IPS DF 4.7 (cell line): ENCODE results near the gene PLEKHH1.

Experiments used
- DNase-seq: peaks from one replicate; pipeline ENCODE4 v3.0.0-alpha.2; 2013; ENCODE audit warnings: low spot score; ENCODE audit errors: extremely low read depth

The PLEKHH1 gene

DNA sequence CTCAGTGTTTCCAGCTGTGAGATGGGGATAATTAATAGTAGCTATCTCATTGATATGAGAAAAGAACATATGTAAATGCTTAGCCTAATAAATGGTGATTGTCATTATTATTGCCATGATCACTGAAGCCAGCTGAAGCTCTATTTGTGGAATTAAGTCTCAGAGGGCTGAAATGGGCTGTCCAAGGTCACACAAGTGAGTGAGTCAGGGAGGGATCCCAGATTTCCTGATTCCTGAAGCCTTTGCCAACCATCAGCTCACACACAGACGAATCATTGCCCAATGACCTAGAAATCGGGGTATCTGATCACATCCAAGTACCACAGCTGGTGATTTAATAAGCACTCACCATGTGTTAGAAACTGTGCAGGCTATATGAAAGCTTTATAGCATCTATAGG, 23.0 kb upstream of the PLEKHH1 start:
- no peak for DNase-seq

DNA sequence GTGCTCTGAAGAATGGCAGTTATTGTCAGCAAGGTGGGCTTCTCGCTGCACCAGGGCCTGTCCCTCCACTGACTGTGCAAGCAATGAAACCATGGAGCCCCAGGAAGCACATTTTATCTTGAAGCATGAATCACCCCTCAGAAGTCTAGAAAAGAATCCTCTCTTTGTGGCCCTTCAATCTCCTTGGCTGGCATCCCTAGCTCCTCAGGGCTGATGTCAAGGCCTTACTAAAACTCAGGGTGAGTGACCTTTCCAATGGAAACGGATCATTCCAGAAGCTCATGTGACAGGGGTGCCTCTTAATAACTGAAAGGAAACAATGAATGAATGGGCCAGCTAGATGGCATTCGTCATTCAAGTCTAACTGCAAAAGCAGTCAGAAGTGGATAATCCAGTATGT, 22.3 kb upstream of the PLEKHH1 start:
- no peak for DNase-seq

DNA sequence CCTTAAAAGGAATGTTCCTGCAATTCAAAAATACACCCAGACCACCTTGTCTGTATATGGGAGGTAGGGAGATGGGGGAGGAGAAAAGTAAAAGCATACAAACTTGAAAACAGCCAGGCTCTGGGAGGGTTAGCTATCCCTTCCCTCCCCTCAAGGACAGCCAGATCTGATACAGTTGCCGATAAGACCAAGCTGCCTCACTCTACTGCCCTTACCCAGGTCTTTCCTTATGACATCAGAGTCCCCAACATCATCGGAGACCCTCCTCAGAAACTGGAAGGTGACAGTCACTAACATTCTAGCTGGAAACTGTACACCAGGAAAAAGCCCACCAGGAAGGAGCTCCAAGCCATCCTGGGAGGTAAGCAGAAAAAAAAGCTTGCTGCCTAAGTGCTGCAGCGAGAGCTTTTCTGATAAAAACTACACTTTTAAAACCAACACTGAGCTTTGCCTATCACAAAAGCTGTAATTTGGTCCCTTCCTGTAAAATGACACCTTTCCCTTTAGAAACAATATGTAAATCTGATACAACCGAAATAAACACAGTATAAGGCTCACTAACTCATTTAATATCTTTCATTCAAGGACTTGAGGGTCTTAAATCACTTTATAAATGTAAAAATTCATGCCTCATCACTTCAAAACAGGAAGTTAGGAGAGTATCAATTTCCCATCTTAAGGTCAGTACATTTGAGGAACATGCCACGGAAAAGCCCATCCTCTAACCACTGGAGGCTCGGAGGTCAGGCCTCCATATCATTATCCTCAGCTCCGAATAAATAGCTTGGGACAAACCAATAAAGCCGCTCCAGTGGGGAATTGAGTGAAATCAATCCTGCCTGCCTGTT, 20.4 kb upstream of the PLEKHH1 start:
- no peak for DNase-seq

DNA sequence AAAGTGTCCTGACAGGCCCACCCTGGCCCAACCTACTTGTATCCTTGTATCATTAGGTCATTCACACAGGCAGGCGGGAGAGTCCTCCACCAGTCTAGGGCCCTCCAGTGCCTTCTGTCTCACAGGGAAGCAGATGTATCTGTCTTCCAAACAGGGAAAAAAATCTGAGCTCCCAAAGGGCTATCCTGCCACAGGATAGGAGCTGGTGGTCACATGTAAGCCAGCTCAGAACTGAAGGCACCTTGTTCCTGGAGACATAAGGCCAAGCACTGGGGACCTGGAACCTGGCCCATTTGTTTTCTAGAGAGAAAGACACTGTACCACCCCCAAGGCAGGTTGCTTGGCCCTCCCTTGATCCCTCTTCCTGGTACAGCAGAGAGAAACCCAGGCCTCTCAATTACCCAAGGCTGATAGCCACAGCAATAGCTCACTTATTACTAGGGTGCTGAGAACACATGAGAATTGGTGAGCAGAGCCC, 19.4 kb upstream of the PLEKHH1 start:
- no peak for DNase-seq

DNA sequence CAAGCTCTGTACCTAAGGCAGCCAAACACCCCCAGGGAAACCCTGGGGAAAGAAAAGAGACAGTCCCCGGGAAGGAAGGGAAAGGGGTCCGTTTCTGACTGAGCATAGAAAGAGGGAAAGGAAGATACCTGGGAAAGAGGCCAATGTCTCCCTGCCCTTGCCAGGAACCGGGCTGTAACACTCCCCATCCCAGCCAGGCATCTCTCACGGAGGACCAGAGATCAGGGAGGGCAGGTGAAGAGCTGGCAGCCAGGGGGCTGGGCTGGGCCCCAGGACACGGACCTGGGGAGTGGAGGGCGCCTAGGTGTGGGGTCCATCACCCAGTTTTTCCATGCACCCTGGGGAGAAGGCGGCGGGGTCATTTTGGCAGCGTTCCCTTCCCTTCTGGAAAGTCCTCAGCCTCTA, 18.9 kb upstream of the PLEKHH1 start:
- no peak for DNase-seq

DNA sequence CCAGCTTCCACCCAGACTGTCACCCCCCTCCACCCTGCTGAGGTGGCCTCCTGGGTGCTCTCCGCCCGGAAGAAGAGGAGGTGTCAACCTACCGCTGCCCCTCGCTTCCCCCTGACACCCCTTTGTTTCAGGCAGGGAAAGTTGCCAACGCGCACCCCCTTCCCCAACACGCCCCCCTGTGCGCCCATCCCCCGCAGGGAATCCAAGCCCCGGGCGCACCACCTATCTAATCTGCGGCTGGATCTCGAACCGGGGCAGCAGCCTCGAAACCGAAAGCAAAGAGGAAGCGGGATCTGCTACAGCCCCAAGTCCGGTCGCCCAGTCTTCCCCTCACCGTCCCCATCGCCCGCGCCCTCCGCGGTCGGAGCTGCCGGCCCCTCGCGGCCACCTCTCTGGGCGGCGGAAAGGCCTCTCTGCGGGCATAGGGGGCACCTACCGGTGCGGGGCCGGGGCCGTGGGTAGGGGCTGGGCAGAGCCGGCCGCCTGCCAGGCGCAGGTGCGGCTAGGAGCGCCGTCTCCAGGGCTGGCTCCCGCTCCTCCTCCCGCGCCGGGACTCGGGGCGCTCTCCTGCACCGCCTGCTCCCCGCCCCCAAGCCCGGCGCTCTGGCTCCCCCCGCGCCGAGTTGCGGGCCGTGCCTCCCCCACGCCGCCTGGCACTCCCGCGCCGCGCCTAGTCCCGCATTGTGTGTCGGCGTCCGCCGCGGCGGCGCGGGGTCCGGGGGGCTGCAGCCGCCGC, 18.3 kb upstream of the PLEKHH1 start:
- DNase-seq, result no peak

DNA sequence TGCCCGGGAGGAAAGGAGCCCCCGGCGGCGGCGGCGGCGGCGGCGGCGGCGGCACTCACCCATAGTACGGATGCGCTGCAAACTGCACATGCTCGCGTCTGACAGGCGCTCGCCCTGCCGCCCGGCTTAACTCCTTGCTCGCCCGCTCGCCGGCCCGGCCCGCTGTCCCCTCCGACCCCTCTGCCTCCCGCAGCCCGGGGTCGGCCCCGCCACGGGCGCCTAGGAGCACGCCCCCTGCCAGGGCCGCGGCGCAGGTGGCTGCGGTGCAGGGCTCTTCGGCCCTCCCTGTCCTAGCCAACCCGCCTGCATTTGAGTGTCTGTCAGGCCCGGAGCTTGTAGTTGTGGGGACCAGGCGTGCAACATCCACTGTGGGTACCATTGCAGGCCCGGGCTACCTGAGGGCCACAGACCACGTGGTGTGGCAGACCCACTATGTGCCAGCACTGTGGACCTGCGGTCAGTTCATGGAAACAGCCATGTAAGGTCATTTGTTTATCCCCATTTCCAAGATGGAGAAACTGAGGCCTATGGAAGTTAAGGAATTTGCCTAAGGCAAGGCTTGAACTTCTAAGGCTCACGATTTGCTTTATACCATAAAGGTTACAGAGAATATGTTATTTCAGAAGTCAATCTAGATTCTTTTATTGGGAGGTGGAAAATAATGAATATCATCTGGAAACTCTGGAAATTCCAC, 17.6 kb upstream of the PLEKHH1 start:
- DNase-seq, result no peak

DNA sequence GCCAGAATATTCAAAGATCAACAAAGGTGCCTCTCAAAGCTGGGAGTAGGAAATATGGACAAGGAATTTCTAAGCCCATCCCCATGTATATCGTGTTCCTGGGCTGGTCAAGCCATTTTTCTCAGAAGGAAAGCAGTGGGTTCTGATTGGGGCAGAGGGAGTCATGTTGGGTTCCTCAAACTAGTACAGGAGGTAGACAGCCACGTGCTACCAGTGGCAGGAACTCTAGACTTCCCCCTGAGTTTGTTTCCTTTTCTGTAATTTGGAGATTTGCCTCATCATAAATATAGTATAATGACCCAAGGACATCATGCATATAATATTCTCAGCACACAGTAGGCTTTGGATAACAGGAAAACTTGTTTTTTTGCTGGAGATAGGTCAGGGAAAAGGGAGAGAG, 16.4 kb upstream of the PLEKHH1 start:
- DNase-seq, result no peak

DNA sequence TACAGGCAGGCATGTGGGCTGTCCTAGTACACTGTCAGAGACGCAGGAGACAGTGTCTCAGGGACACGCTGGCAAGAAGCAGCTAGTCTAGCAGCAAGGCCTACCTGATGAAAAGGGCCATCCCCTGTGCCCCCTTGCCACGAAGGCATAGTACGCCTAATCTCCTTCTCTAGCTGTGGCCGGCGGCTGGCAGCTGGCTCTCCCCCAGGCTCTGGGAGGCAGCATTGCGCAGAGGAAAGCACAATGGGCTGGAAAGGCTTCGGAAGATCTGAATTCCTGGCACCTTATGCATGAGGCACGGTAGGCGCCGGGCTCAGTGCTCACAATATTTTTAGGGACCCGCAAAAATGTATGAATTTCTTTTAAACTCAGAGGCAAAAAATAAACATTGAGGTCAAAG, 16.0 kb upstream of the PLEKHH1 start:
- DNase-seq, result no peak

DNA sequence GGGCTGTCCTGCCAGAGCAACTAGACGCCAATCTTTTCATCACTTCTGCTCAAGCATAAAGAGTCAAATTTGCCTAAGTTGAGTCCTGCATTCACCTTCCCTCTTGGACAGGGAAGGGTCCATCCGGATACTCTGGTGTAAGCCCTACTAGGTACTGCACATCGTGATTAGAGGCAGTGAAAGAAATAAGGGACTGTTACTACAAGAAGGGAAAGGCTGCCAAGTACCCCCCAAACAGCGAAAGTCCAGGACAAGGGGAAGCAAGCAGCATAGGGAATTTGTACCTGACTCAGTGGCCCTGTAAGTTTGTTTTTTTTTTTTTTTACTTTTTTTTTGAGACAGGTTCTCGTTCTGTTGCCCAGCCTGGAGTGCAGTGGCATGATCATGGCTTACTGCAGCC, 13.7 kb upstream of the PLEKHH1 start:
- DNase-seq, result no peak

DNA sequence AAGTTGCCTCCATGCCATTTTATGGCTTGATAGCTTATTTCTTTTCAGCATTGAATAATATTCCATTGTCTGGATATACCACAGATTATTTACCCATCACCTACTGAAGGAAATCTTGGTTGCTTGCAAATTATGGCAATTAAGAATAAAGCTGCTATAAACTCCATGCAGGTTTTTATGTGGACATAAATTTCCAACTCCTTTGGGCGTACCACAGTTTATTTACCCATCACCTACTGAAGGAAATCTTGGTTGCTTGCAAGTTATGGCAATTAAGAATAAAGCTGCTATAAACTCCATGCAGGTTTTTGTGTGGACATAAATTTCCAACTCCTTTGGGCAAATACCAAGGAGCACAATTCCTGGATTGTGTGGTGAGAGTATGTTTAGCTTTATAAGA, 12.6 kb upstream of the PLEKHH1 start:
- no peak for DNase-seq

DNA sequence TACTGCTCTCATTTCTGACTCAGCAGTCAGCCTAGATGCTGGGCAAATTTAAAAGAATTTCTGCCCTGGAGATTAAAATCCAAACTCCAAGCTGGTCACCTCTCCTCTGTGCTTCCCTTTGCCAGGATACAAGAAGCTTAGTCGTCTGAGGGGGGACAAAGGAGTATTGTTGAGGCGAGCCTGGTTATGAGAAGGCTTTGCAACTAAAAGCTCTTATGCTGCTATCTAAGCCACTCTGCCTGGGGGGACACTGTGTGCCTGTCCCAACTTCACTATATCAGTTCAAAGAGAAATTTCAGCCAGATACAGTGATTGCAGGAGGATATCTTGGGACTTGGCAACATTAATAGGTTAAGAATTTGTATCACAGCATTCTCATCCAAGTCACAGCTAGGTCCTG, 10.8 kb upstream of the PLEKHH1 start:
- no peak for DNase-seq

DNA sequence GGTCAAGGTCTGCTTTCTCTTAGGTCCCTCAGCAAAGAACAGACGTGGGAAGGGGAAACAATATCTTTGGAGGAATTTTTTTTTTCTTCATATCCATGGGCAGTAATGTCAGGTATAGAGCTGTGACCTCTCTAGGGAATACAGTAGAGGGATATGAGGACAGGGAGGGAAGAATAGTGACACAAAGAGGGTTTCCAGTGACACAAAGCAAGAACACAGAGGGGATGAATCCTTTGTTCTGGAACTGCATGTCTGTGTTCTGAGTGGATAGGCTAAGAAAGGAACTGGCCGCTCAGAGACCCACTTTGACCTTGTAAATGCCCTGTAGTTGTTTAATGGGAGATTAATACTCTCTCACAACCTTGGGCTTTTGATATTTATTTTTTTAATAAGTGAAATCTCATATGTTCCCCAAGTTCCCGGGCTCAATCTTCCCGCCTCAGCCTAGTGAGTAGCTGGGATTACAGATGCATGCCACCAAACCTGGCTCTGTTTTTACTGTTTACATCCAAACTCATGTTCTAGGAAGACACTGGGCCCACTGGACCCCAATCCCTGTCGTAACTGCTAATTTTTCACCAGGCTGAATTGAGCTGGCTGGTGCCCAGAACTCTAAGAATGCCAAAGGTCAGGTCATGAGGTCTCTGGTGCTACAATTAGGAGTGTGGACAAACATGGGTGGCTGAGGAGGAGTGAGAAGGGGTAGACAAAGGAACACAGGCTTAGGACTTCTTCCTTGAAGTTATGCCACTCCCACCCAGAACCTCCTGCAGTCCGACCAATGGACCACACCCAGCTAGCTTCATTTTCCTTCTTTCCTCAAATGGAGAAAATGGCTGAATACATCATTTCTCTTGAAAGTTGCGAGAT, 9.1 kb upstream of the PLEKHH1 start:
- no peak for DNase-seq

DNA sequence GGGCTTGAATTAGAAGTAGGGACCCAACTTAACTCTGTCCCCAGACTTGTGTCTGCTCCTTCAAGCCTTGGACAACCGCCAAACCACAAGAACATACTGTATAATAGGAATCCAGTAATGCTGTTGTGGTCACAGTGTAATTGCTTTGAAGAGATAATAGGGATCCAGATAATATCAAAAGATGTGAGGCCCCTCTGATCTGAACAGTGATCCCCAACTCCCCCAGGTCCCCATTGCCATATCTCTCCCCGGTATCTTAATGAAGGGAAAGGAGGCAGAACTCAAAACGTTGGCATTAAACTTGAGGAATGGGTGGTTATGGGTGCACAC, 8.5 kb upstream of the PLEKHH1 start:
- no peak for DNase-seq

DNA sequence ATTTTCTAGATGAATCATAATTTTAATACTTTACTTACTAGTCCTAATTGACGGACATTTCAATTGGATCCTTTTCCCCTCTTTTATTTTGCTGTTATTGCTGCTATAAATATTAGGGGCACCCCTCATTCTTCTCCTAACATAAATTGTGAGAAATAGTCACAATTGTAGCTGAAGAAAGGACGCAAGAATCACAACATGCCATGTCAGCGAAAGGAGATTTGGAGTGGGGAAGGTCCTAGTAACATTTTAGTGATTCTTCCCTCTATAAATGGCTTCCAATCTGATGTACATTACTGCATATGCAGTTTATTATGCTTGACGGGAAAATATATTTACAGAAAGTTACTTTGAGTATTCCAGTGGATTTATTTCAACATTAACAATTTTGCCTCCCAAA, 7.7 kb upstream of the PLEKHH1 start:
- DNase-seq, result no peak

DNA sequence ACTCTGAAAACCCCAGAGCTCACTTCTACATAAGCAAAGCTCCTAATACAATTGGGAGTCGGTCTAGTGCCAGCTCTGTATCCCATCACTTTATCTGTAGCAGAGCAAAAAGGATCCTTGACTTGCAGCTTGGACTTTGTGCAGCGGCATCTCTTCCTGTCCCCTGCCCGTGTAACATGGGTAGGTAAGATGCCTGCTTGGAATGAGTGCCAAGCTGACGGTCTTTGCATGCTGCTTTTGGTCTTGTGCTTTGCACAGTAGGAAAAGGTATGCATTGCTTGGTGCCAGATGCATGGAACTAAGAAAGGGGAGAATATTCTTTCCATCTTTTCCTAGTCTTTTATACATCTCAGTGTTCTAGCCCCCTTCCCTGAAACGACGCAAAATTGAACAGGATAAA, 6.9 kb upstream of the PLEKHH1 start:
- no peak for DNase-seq

DNA sequence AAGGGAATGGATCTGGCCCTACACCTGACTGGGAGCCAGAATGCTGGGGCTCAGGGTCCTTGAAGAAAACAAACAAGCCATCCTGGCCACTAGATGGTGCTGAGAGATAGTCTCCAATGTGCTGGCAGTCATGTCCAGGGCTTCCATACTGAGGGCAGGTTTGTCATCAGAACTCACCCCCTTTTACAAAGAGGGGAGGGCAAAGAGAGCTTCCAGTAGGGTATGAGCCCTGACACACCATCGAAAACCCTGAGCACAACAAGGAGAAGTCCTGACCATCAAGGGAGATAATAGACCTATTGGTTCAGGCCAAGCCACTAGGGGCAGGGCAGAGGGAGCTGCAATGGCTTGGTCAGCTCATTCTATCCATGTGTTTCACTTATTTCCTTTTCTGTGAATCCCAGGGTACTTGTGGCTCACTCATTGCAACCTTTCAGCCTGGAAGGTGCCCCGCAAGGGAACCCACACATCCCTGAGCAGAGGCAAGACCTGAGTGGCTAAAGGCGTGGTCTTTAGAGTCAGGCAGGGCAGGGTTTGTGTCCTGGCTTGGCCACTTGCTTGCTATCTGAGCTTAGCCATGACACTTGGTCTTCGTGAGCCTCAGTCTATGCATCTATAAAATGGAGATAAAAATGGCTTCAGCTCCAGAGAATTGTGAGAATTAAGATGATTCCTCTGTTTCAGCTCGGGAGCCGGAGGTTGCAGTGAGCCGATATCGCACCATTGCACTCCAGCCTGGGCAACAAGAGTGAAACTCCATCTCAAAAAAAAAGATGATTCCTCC, 6.2 kb upstream of the PLEKHH1 start:
- DNase-seq, result peak; percentile 82

DNA sequence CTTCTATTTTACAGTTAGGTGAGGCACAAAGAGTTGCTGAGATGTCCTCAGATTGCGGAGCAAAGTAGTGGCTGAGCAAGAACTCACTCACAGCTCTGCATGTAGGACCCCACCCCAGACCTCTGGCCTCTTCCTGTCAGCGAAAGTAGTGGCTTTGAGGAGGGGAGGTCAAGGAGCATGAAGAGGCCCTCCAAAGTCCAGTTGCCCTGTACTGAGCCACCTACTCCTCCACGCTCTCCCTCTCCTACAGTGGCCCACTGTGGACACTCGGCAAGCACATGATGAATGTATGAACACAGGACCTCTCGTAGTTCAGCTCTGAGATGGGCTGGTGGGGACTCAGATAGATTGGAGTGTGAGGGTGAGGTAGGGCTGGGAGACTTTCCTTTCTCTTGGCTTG, 5.3 kb upstream of the PLEKHH1 start:
- DNase-seq, result no peak

DNA sequence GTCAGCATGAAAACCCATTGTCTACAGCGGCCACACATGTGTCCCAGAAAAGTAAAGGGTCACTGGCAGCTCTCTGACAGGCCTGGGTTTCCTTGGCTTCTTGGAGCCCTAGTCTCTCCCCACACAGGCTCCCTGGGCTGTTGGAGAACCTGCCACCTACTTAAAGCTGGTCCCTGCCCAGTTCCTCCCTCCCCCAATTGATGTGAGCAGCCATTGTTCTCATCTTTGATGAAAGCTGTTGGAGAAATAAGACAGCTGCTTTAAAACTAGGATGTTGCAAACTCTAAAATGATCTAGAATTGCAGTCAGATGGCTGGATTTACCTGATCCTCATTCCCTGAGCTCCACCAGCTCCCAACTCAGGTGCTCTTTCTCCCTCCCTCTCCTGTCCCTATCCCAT, 4.8 kb upstream of the PLEKHH1 start:
- no peak for DNase-seq
